WI38 (cell line): ENCODE results near the gene UTF1.

Experiments used
- H3K4me3 ChIP-seq: 2 replicates; pipeline ENCODE4 v1.5.1; 2011; ENCODE audit warnings: low read depth, mild to moderate bottlenecking, control low read depth, low read length
- CTCF ChIP-seq: IDR thresholded peaks from 2 replicates; pipeline ENCODE4 v1.5.1; 2012; ENCODE audit warnings: low read depth, mild to moderate bottlenecking, control low read depth, low read length

UTF1 gene

GRCh38 chr10:133224756-133225372 is 5.2 kb upstream of the UTF1 start:
- no peak overlapping the region for H3K4me3 ChIP-seq
- no peak for TF ChIP-seq CTCF

GRCh38 chr10:133225707-133226191 is 4.3 kb upstream of the UTF1 start:
- no peak overlapping the region for H3K4me3 ChIP-seq
- TF ChIP-seq CTCF, result no peak

DNA sequence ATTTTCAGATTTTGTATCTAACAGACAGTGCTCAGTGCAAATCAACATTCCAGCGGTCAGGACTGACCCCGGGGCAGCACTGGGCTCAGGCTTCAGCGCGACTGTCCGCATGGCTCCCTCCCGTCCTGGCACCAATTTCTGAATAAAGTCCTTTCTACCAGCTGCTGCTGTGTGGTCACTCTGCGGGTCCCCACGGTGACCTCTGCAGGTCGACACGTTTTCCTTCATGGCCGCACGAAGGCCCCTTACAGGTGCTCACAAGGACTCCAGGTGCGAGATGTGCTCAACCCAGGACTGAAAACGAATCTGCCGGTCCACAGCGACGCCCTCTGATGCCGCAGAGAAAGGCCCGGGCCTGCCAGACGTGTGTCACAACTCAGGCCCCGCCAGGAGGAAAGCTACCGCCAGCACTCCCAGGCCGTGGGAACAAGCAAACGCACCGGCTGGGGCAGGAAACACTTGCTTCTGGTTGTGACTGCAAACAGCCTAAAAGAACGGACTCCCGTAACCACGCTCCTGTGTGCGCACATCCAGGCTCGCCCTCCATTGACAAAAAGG is 3.7 kb upstream of the UTF1 start:
- H3K4me3 ChIP-seq, result no peak overlapping the region
- no peak for TF ChIP-seq CTCF

DNA sequence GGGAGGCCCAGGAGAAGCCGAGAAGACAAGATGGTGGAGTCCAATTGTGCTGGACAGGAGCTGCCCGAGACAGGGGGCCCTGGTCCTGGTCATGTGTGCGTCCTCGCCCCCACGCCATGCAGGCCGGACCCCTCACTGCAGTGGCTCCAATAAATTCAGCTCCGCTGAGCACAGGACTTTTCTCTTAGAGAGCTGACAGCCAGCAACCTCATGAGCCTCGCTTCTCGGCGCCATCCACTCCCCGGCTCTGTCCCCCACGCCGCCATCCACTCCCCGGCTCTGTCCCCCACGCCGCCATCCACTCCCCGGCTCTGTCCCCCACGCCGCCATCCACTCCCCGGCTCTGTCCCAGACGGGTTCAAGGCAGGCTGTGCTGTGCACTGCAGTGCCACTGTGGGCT is 2.8 kb upstream of the UTF1 start:
- no peak overlapping the region for H3K4me3 ChIP-seq
- TF ChIP-seq CTCF, result no peak

DNA sequence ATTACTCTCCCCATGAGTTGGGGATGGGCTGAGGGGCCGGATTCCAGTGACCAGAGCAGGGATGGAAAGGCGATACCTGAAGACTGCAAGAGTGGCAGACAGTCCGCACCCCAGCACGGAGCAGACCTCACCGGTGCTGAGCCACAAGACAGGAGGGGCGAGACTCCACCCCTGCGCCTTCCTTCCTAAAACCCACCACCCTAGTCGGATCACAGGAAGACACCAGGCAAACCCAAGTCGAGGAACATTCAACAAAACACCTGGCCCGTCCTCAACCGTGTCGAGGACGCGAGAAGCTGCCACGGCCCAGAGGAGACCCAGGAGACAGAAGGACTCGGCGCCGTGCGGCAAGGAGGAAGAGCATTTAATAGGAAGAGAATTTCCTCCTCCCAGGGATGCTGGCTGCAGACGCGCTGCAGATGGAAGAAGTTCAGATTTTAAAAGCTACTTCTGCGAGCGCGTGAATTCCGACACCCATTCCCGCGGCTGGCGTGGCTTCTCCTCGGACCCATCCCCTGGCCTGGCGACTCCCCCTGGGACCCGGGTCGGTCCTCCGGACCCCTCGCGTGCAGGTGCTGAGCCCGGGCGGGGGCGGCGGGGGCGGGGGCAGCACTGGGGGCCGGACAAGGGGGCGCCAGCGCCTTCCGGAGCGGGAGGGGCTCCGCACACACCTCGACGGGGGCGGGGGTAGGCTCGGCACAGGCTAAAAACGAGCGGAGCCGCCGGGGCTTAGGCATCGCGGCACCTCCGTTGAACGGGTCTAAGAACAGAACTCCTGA is 563 bp upstream of the UTF1 start:
- no peak overlapping the region for H3K4me3 ChIP-seq
- no peak for TF ChIP-seq CTCF

DNA sequence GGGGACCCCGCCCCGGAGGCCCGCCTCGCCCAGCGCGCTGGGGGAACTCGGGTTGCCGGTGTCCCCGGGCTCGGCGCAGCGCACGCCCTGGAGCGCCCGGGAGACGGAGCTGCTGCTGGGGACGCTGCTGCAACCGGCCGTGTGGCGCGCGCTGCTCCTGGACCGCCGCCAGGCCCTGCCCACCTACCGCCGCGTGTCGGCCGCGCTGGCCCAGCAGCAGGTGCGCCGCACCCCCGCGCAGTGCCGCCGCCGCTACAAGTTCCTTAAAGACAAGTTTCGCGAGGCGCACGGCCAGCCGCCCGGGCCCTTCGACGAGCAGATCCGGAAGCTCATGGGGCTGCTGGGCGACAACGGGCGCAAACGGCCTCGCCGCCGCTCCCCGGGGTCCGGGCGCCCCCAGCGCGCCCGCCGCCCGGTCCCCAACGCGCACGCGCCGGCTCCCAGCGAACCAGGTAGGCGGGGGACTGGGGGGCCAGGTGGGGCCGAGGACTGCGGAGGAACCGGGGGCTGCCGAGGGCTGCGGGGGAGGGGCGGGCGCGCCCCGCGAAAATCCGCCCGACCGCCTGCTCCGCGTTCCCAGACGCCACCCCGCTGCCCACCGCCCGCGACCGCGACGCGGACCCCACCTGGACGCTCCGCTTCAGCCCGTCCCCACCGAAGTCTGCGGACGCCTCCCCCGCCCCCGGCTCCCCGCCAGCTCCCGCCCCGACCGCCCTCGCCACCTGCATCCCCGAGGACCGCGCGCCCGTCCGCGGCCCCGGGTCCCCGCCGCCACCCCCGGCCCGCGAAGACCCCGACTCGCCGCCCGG is 574 bp downstream of the UTF1 start:
- H3K4me3 ChIP-seq, result no peak overlapping the region

More for the DNA sequence above, 574 bp downstream of the UTF1 start:
- no peak for TF ChIP-seq CTCF
